Hematopoietic multipotent progenitor cell (in vitro differentiated cells): ENCODE measurements around the gene FGF10. TPM values are rescaled to one million over a fixed set of nuclear protein-coding genes. Genes with fewer than 3 reads are reported as not detected.

Experiments
- DNase-seq, 3 donors: peaks; one replicate each; pipeline ENCODE4 v3.0.0-alpha.2; 2011 to 2015; ENCODE audit warnings: low read depth in 2 of 3, low spot score in 2 of 3
- total RNA-seq: library from RNA; depleted of rRNA; stranded (reverse); fragments of >200 nt; gene quantifications from one replicate; pipeline ENCODE4 v1.2.3, GENCODE V29; 2012

FGF10 gene
- total RNA-seq: not detected

GRCh38 chr5:44389090-44389822 lies at the start of gene FGF10:
Gene FGF10 (minus strand): TSS chr5:44389420. CDS start chr5:44388682, 738 bp downstream.
- peak in 1 of 3 donors; percentile 7 for DNase-seq

GRCh38 chr5:44426944-44427343 lies 37.7 kb upstream of the FGF10 start:
- no peak for DNase-seq

DNA sequence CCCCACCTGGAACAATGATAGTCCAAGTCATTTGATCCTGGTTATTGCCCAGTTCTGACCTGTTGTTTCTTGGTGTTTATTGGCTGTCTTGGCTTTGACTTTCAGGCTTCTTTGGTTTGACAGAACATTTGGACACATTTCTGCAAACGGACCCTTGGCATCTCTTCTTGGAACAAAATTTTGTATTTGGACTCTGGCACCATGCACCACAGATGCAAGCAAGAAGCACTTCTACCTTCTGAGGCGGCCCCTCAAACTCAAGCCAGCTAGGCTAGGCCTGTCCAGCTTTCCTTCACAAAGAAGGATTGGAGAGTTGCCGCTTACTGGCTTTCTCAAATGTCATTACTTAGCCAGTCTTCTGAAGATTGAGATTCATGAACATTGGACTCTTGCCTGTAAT lies 23.1 kb upstream of the FGF10 start:
- no peak for DNase-seq

- DNase-seq: no peak
These were observed 12.9 kb upstream of the FGF10 start for GRCh38 chr5:44402084-44402483.

- no peak for DNase-seq
These were observed 12.4 kb upstream of the FGF10 start for GRCh38 chr5:44401611-44402010.

GRCh38 chr5:44398382-44398781 lies 9.2 kb upstream of the FGF10 start:
- DNase-seq: no peak

GRCh38 chr5:44396312-44396711 lies 7.1 kb upstream of the FGF10 start:
- DNase-seq: no peak

GRCh38 chr5:44390351-44390750 lies 1.1 kb upstream of the FGF10 start:
- no peak for DNase-seq

DNA sequence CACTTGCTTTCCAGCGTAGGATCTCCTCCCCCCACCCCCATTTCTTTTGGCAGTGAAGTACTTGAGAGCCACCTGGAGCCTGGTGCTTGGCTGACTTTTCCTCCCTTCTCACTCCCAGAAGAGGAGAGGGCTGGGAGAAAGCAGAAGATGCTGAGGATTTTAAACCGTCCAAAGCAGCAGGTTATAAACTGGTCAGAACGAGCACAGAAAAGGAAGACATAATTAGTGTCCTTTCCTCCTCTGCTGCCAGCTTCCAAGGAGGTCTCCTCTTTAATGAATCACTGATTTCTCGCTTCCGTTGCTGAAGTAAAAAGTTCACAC lies 563 bp upstream of the FGF10 start:
- DNase-seq: no peak

DNA sequence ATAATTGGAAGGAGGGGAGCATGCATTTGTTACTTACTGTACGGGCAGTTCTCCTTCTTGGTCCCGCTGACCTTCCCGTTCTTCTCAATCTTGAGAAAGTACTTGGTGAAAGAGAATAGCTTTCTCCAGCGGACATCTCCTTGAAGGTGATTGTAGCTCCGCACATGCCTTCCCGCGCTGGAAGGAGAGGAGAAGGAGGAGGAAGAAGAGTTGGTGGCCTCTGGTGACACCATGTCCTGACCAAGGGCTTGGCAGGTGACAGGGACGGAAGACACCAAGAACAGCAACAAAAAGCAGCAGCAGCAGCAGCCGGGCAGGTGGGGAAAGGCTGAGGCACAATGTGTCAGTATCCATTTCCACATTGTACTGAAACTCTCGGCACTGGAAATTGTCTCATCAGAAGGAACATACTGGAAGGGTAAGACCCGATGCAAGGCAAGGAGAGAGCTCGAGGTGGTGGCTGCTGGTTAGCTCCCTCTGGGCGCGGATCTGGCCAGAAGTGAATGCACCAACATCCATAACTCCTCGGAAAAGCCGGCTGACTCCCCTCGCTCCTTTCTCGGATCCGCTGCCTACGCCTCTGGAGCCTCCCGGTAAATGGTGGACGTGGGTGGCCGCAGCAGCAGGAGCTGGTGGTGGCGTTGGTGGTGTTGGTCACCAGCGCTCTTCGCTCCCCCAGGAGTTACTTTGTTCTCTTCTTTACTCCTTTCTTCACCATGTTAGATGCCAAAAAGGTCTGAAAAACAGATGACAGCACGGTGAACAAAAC lies 715 bp downstream of the FGF10 start:
- no peak for DNase-seq

GRCh38 chr5:44387921-44388320 lies 1.3 kb downstream of the FGF10 start:
- no peak for DNase-seq

DNA sequence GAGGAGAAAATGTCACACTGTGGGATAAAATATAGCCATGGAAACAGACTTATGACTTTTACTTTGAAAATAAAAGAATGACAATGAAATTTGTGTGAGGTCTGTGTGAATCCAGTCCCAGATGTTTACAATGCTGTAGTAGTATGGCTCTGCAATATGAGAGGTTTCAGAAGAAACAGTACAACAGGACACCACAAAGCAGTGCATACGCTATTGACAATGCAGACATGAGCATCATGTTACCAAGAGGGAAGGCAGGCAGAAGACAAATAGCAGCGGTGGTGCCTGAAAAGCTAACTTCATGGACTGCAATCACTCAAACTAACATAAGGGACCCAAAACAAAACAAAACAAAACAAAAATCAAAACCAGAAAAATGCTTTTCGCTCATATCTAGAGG lies 1.8 kb downstream of the FGF10 start:
- no peak for DNase-seq

- DNase-seq: no peak
These were observed 3.8 kb downstream of the FGF10 start for GRCh38 chr5:44385291-44385900.

- DNase-seq: no peak
These were observed 4.4 kb downstream of the FGF10 start for GRCh38 chr5:44384816-44385215.

GRCh38 chr5:44382894-44383293 lies 6.3 kb downstream of the FGF10 start:
- DNase-seq: no peak

DNA sequence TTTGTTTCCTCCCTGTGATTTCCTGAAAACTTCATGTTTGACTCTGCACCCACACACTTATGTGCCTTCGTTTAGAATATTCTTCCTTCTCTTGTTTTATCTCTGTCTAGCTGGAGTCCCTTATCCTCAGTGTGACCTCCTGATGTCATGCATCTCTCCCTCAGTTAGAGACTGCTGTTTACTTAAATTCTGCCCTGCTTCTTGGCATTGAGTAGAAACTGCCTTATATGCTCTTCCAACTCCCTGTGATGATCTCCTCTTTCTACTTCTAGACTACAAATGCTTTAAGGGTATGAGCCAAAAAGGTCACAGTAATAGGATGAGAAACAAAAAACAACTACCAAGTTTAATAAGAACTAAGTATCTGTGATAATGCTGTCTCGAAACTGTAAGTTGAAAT lies 12.2 kb downstream of the FGF10 start:
- DNase-seq: no peak

- no peak for DNase-seq
These were observed 17.2 kb downstream of the FGF10 start for GRCh38 chr5:44372028-44372427.

DNA sequence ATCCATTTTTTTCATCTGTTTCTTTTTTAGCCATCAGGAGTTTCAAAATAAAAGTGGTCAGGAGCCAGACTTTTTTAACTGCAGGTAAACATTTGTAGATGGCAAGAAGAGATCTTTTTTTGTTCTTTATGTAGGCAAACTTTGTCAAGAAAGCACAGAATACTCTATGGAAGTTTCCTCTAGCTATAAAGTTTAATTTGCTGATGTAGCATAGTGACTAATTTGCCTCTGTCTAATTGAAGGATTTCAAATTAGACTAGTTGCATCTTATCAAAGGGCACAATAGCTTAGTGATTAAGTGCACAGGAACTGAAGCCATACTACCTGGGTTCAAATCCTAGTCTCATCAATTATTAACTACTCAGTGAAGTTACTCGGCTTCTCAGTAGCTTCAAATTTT lies 22.0 kb downstream of the FGF10 start:
- DNase-seq: no peak

DNA sequence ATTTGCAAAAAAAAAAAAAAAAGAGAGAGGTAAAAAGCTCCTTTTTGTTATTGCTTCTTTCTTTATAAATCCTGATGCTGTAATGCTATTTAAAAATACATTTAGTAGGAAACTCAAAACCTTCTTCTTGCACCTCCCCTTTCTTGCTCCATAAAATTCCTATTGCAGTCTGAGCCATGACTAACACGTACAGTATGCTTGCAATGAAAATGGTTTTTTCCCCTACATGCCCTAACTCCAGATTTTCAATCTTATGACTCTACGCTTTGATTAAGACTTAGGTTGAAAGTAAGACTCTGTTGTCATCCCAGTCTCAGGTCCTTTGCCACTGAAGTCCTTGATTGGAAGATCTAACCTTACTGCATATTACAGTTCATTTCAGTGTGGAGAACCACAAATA lies 23.9 kb downstream of the FGF10 start:
- DNase-seq: no peak

DNA sequence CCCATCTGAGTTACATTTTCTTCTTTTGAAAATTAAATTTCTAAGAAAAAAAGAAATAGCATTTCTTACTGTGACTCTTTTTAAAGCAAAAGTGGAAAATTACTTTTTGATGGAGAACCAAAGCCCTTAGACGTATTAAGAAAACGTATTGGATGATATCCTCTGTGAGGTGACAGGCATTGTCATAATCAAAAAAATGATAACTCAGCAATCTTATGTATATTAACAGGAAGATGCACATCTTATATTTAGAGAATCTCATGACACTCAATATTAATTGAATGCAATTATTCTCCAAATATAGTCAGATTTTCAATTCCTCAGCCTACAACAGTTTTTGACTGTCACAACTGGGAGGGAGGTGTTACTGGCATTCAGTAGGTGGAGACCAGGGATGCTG lies 25.1 kb downstream of the FGF10 start:
- no peak for DNase-seq

DNA sequence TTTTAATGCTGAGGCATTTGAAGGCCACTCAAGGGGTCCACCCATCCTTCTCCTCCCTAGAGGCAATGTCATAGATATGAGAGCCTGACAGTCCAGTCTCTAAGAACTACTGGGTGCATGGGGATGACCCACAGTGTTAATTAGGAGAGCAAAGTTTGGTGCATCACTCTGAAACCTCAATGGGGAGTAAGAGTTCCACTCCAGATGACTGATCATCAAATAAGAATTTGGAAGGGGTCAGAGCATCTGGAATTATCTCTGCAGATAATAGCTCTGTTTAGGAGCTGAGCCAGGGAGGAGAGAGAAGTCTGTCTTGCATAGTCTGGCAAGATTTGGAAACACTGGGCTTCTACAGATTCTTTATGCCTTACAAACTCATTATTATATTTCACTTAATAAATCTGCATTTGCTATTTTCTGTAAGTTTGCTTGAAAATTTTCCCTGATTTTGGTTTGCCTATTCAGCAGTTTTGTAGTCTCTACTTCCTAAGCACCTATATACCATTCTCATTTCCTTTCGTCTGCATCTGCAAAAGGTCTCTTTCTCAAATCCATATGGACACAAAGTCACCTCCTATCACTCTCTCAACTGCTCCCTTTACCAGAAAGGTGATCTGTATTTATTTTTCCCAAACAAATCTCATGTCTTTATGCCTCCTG lies 27.7 kb downstream of the FGF10 start:
- DNase-seq: no peak
